Glomerular endothelial cell (primary cell): ENCODE measurements around the gene OSBPL3. TPM values are rescaled to one million over a fixed set of nuclear protein-coding genes. Genes with fewer than 3 reads are reported as not detected.

ENCODE experiments used
- total RNA-seq: library from RNA; depleted of rRNA; stranded (reverse); fragments of >200 nt; gene quantifications from 2 replicates; pipeline ENCODE4 v1.2.3, GENCODE V29; 2015

The OSBPL3 gene
- total RNA-seq, 1 donor from 2014 or later: 22.5 TPM

Other genes starting within 250 kb of the OSBPL3 start
- gene GSDME, start 222.7 kb downstream of the OSBPL3 start, total RNA-seq: 38.9 and 47.1 TPM in 2 replicates
- 31.8 and 54.5 TPM in 2 replicates for gene CYCS, start 145.1 kb upstream of the OSBPL3 start, total RNA-seq
- not detected in 2 replicates for gene NPVF, start 248.3 kb upstream of the OSBPL3 start, total RNA-seq